Esophagus (tissue), 2 donors: ENCODE data around the gene TXLNB. TPM values are rescaled to one million over a fixed set of nuclear protein-coding genes. Genes with fewer than 3 reads are reported as not detected.
"Not testable (repeated sequence)": the region's sequence is repeated elsewhere in the genome, so short reads cannot be mapped to it uniquely, and the experiment has no call there.

Experiments used
- H3K27ac ChIP-seq, 2 donors: one replicate each; pipeline ENCODE4 v1.5.1; 2013; ENCODE audit warnings: low read depth in 2 of 2, mild to moderate bottlenecking in 2 of 2, inconsistent platforms in 1 of 2, low read length in 1 of 2, moderate library complexity in 1 of 2
- H3K27me3 ChIP-seq, 2 donors: one replicate each; pipeline ENCODE4 v1.6.1; 2013; ENCODE audit warnings: low read length in 2 of 2, control low read depth in 1 of 2, mild to moderate bottlenecking in 1 of 2; ENCODE audit not compliant: insufficient read depth in 2 of 2, control insufficient read depth in 1 of 2
- H3K36me3 ChIP-seq, 2 donors: one replicate each; pipeline ENCODE4 v1.6.1; 2013; ENCODE audit warnings: low read length in 1 of 2; ENCODE audit not compliant: control insufficient read depth in 2 of 2, insufficient read depth in 2 of 2
- H3K4me1 ChIP-seq, 2 donors: one replicate each; pipeline ENCODE4 v1.6.1; 2013; ENCODE audit warnings: low read length in 1 of 2; ENCODE audit not compliant: control insufficient read depth in 2 of 2, insufficient read depth in 2 of 2
- H3K4me3 ChIP-seq, 2 donors: one replicate each; pipeline ENCODE4 v1.5.1; 2013; ENCODE audit warnings: low read length in 2 of 2, mild to moderate bottlenecking in 2 of 2, low read depth in 1 of 2, moderate library complexity in 1 of 2
- H3K9me3 ChIP-seq, 2 donors: one replicate each; pipeline ENCODE4 v1.6.1; 2013; ENCODE audit warnings: mild to moderate bottlenecking in 2 of 2, low read depth in 1 of 2, low read length in 1 of 2, moderate library complexity in 1 of 2; ENCODE audit not compliant: control insufficient read depth in 2 of 2, insufficient read depth in 1 of 2
- WGBS, 2 donors: extraction: QIAGEN DNeasy Blood & Tissue Kit; methylation state at CpG; one replicate each; pipeline ENCODE4 v1.1.7; 2013; 5-methylcytosine and 5-hydroxymethylcytosine counted together
- polyA plus RNA-seq, 2 donors: library from polyadenylated mRNA; stranded (reverse); fragments of 200-250 nt; gene quantifications; one replicate each; pipeline ENCODE4 v1.2.3, GENCODE V29; 2013
- donor health status: healthy with polysubstance abuse.
- donor health status: Bipolar disorder and iron deficiency.

Gene TXLNB
- polyA plus RNA-seq, 2 donors = 0.14 to 0.16 TPM

DNA sequence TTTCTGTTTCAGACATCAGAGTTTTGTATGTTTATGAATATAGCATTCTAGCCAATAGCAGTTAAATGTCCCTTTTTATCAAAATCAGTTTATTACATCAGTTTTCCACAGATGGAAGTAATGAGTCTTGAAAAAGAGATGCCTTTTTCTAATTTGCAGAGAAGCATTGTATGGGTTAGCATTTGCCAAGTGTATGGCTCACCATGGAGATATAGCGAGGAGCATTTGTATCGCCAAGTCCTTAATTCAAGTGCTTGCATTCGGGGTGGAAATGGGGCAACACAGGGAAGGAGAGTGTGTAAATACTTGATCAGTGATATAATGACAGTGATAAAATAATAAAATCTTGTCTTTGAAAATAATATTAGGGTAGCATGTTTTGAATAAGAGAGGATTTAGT is 42.9 kb downstream of the TXLNB start:
- WGBS, 2 donors = 88 to 95% methylated on average over 3 of the region's 3 CpGs

DNA sequence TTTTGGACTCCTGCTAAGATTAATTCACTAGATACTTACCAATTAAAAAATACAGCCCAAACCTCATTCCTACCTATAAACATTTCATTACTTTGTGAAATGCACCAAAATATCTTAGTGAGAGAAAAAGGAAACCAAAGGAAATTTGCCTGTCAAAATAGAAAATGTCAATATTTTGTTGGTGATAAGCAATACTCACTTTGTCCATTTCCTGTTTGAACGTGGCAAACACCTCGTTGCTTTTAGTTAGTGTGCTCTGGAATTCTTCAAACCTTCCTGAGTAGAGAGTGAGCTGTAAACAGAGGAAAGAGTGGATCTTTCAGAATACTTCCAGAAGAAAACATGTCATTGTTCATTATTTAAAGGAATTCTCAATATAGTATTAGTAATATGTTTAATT is 44.2 kb downstream of the TXLNB start:
- H3K9me3 ChIP-seq = no peaks in the 10 kb centered on the region
- 26 to 51% methylated on average over 2 of the region's 2 CpGs for WGBS, 2 donors
- H3K4me3 ChIP-seq = no peak overlapping the region
- no peaks in the 10 kb centered on the region for H3K4me1 ChIP-seq
- no peaks in the 10 kb centered on the region for H3K27me3 ChIP-seq
- H3K36me3 ChIP-seq = no peaks in the 10 kb centered on the region
- no peak overlapping the region for H3K27ac ChIP-seq

More for the DNA sequence above, 42.9 kb downstream of the TXLNB start:
- H3K36me3 ChIP-seq = no peaks in the 10 kb centered on the region
- H3K9me3 ChIP-seq = no peaks in the 10 kb centered on the region
- no peaks in the 10 kb centered on the region for H3K4me1 ChIP-seq
- no peak overlapping the region for H3K4me3 ChIP-seq
- no peaks in the 10 kb centered on the region for H3K27me3 ChIP-seq
- H3K27ac ChIP-seq = no peak overlapping the region

DNA sequence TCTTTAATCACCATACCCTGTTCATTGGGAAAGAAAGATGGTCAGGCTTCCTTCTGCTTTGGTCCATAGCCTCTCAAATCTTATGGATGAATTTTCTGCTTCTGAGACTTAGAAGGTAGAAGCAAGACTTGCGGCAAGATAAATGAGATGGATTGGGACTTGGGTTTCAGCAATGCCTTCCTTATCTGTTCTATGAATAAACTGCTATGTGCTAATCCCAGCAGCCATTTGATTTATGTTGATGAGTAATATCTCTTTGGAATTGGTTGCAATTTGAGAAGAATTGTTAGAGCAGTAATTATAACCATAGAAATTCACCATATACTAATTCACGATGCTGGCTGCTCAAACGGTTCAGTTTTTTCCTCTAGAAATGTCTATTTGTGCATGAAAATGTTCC is 48.3 kb downstream of the TXLNB start:
- 83 to 86% methylated on average over 3 of the region's 3 CpGs for WGBS, 2 donors
- Histone ChIP-seq H3K36me3 (no peaks in the 10 kb centered on the region), H3K4me3 (no peak overlapping the region), H3K9me3 (no peaks in the 10 kb centered on the region), H3K27me3 (no peaks in the 10 kb centered on the region), H3K27ac (no peak overlapping the region), H3K4me1 (no peaks in the 10 kb centered on the region)

DNA sequence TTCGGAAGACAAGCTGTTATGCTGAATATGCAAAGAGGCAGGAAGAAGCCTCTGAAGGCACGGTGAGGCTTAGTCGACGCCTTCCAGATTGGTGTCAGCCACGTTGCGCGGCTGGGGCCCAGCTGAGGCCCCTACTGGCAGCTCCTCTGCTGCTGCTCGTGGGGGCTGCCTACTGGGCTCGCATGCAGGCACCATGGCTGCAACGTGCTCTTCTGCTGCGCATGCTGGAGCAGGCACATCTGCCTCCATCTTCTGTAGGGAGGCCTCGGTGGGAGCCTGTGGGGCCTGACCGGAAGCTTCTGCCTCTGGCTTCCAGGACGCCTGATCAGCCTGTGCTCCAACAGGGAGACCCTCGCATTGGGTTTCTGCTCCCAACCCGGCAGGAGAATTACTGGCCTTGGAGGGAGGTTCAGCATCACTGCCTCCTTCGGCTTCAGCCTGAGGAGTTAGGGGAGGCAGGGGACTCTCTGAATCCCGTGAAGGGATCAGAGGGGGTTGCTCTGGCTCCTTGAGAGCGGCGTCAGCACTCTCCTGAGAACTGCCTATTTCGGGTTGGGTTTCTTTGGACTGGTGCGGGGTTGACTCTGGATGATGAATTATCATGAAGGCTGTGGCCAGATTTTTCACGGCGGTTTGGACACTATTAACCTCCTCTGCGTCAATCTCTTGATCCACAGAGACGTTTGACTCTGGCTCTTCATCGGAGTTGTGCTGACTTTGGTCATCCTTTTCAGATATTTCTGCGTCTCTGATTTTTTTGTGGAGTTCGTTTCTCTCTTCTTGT is 49.1 kb downstream of the TXLNB start:
- Histone ChIP-seq H3K4me3 (no peak overlapping the region), H3K9me3 (no peaks in the 10 kb centered on the region), H3K4me1 (no peaks in the 10 kb centered on the region), H3K27me3 (no peaks in the 10 kb centered on the region), H3K27ac (no peak overlapping the region), H3K36me3 (no peaks in the 10 kb centered on the region)
- 83 to 90% methylated on average over 29 of the region's 29 CpGs for WGBS, 2 donors

DNA sequence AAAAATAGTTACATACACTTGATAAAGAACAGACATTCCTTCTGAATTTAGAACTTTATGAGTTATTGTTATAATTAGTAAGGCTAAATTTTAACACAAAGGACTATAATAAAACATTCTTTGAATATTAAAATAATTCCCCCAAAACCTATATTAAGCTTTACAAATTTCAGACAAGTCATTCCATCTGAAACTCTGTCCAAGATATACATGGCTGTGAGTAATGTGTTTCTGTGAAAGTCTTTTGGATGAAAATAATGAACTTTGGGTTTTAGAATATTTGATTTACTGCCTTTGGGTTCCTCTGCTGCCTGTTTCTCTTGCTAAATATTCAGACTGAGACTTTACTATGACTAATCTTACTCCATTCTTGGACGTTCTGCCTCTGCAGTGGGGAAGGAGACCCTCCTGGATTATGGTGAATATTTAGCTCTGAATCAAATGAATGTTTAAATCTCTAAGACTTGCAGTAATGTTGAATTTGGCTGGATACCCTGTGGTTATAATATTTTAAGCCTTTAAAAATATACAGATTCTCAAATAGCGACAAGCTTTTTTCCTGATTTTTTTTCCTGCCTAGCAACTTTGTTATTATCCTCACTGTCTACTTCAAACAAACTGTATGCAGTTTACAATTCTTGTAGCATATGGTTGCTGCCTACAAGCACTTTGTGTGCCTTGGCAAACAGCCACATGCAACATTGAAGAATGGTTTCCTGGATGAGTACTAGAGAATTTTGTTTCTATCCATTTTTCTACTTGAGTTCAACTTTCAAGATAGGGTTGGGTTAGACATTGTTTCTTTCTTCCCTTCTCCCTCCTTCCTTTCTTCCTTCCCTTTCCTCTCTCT is 51.4 kb downstream of the TXLNB start:
- whole genome bisulfite sequencing, 2 donors = 17 to 28% methylated on average over 2 of the region's 2 CpGs
- Histone ChIP-seq H3K4me1 (no peaks in the 10 kb centered on the region), H3K27ac (no peak overlapping the region)

DNA sequence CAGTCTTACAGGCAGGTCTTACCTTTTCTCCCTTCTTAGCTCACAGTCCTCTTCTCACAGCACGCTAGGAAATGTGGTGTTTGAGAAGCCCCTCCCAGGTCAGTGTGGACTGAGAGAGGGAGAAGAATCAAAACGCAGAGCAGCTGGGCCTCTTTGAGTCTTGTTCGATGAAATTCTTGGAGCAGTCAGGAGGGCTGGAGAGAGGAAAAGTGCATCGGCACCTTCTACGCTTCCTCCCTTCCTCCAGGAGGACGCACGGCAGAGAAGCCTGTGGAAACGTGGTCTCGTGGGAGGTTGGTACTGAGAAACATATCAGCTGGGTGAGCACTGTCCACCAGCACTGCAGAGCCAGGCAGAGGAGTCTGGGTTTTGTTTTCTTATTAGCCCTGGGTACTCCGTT is 52.7 kb downstream of the TXLNB start:
- Histone ChIP-seq H3K4me3 (no peak overlapping the region), H3K4me1 (no peaks in the 10 kb centered on the region), H3K9me3 (peaks cover 0 to 3% of the 10 kb centered on the region in 2 donors), H3K36me3 (no peaks in the 10 kb centered on the region), H3K27me3 (no peaks in the 10 kb centered on the region), H3K27ac (no peak overlapping the region)
- WGBS, 2 donors = 67 to 76% methylated on average over 10 of the region's 10 CpGs

More for the DNA sequence above, 51.4 kb downstream of the TXLNB start:
- Histone ChIP-seq H3K9me3 (no peaks in the 10 kb centered on the region), H3K36me3 (no peaks in the 10 kb centered on the region), H3K4me3 (no peak overlapping the region), H3K27me3 (no peaks in the 10 kb centered on the region)

DNA sequence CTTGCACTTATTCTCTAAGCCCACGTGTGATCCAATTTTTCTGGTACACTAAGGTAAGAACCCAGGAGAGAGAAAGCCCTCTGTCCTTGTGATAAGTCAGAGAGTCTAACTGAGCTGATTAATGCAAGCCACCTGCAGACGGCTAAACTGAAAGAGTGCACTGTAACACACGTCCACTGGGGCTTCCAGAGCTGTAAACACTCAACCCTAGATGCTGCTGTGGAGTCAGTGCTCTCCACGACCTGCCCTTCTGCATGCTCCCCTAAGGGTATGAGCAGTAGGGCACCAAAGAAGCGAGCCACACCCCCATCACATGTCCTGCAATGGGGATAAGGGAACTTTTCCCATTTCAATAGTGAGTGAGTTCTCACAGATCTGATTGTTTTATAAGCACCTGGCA is 55.7 kb downstream of the TXLNB start:
- no peaks in the 10 kb centered on the region for H3K27me3 ChIP-seq
- WGBS, 2 donors = 80 to 87% methylated on average over 5 of the region's 5 CpGs
- H3K4me1 ChIP-seq = peaks cover 0 to 2% of the 10 kb centered on the region in 2 donors
- peaks cover 0 to 3% of the 10 kb centered on the region in 2 donors for H3K9me3 ChIP-seq
- H3K27ac ChIP-seq = no peak overlapping the region
- no peak overlapping the region for H3K4me3 ChIP-seq
- H3K36me3 ChIP-seq = no peaks in the 10 kb centered on the region

DNA sequence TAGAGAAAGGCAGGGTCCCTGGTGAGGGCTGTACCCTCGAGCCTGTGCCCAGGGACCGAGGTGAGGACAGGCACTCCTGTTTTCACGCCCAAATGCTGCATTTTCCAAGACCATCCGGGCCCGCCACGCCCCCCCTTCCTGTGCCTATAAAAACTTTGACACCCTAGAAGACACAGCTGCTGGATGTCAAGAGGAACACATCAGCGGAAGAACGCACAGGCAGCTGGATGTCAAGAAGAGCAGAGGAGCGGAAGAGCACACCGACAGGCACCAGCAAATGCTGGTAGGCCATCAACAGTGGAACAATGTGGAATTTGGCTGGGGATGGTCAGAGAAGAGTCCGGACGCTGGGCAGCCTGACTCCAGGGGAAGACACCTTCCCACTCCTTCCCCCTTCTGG is 56.1 kb downstream of the TXLNB start:
- 92 to 94% methylated on average over 12 of the region's 12 CpGs for WGBS, 2 donors
- Histone ChIP-seq H3K36me3 (no peaks in the 10 kb centered on the region), H3K4me1 (peaks cover 0 to 3% of the 10 kb centered on the region in 2 donors), H3K4me3 (no peak overlapping the region), H3K9me3 (peaks cover 0 to 3% of the 10 kb centered on the region in 2 donors), H3K27me3 (no peaks in the 10 kb centered on the region), H3K27ac (no peak overlapping the region)

DNA sequence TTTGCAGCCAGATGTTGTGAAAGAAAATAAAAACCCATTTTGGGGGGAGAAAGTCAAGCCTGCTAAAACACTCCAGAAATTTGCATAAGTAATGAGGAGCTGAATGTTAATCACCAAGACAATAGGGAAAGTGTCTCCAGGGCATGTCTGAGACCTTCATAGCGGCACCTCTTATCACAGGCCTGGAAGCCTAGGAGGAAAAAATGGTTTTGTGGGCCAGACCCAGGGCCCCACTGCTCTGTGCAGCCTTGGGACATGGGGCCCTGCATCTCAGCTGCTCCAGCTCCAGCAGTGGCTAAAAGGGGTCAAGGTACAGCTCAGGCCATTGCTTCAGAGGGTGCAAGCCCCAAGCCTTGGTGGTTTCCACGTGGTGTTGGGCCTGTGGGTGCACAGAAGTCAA is 57.6 kb downstream of the TXLNB start:
- H3K4me3 ChIP-seq, H3K27ac ChIP-seq, H3K9me3 ChIP-seq, H3K36me3 ChIP-seq, H3K27me3 ChIP-seq, H3K4me1 ChIP-seq: not testable (repeated sequence)
- WGBS, 2 donors = 83 to 89% methylated on average over 2 of the region's 2 CpGs
